ENCODE data around the gene SRPRA.

SRPRA gene, protein sequence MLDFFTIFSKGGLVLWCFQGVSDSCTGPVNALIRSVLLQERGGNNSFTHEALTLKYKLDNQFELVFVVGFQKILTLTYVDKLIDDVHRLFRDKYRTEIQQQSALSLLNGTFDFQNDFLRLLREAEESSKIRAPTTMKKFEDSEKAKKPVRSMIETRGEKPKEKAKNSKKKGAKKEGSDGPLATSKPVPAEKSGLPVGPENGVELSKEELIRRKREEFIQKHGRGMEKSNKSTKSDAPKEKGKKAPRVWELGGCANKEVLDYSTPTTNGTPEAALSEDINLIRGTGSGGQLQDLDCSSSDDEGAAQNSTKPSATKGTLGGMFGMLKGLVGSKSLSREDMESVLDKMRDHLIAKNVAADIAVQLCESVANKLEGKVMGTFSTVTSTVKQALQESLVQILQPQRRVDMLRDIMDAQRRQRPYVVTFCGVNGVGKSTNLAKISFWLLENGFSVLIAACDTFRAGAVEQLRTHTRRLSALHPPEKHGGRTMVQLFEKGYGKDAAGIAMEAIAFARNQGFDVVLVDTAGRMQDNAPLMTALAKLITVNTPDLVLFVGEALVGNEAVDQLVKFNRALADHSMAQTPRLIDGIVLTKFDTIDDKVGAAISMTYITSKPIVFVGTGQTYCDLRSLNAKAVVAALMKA

DNA sequence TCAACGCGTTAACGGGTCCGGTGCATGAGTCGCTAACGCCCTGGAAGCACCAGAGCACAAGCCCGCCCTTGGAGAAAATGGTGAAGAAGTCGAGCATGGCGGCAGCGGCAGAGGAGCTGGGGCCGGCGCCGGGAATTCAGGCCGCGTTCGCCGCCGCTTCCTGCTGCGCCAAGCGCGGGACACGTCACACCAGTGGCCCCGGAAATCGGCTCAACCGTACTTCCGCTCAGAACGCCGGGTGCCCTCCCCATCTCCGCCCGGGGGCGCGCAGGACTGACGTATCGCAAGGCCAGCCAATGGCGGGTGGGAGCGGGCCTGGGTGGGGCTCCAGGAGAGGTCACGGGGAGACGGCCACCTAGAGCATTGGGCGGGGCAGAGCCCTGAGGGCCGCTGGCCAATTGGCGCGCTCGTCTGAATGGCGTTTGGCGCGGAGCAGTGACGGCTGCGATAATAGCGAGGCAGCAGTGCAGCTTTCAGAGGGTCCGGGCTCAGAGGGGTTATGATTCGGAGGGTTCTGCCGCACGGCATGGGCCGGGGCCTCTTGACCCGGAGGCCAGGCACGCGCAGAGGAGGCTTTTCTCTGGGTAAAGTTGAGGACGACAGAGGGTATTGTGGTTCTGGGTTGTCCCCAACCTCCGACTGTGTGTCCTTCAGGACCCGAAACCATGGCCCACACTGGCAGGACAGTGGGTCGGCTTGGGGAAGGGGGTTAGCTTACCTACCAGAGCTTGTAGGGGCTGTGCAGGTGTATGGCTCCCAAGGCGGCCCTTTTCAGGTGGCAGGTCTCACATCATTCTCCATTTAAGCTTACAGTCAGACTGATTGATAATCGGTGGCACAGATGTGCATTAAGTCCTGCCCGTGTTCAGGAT lies at the start of gene SRPRA, which contains the start of gene FOXRED1:
TSS of gene SRPRA (minus strand) at position 188 of the 872 bp plus-strand sequence. CDS start at position 97, 91 bp downstream.
TSS of gene FOXRED1 (plus strand) at position 447 of the 872 bp plus-strand sequence. CDS start at position 500, 53 bp downstream.
- peak; percentile 100 for DNase-seq

DNA sequence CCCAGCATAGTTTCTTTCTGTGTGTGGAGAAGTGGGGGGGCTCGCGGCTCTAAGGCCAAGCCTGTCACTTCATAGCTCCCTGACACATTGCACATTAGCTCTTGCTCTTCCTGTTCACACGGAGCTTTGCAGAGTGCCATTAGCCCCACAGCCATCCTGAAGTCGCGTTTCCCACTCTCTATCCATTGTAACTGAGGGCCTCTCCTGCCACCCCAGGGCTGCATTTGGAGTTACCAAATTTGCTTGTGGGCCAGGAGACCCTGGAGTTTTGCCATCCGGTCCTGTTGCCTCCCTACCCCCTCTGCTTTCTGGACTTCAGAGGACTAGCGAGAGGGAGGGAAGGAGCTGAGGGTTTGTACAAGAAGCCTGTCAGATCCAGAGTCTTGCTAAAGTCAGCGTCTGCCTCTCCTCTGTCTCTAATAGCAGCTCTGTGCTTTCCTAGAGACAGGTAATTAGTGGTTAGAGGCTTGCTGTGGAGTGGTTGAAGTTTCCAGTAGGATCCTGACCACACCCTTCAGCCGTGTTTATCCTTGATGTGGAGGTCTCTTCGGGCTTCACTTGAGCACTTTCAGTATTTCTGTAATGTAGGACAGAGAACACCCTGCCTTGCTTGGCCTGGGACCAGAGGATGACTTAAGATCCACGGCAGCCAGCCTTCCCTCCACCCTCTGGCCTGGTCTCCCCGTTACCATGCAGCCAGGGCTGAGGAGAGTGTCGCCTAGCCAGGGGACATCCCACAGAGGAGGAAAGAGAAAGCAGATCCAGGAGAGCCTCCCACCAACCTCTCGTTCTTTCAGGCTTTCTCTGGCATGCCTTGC lies 49.3 kb upstream of the SRPRA start:
- peak in 1 of 3 donors; percentile 80 for DNase-seq

DNA sequence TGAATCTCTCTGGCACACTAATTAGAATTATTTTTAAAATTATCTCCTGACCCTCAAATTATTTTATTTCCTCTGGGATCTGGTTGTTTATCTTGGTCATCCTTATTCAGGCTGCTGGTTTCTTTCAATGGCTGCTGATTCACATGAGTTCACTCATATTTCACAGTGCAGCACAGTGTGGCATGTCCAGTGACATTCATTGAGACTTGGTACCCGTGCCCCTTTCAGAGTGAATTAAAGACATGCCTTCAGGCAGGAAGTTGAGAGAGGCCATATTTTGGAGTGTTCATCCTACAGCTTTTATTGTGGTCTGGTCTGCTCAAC lies 48.7 kb upstream of the SRPRA start:
- no peak for DNase-seq

DNA sequence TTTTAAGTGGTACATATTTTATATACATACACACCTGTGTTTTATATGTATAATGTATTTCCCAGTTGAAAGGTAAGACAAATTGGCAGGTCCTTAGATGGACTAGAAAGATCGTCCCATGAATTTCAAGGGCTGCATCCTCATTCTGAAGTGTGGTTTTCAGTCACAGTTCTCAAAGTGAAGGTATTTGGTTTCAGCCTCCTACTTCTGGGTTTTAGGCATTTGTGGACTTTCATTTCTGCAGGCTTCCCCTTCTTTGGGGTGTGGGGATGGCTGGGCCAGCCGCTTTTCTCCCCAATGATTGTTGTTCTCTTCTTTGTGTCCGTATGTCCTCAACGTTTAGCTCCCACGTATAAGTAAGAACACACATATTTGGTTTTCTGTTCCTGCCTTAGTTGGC lies 45.1 kb upstream of the SRPRA start:
- DNase-seq: no peak

DNA sequence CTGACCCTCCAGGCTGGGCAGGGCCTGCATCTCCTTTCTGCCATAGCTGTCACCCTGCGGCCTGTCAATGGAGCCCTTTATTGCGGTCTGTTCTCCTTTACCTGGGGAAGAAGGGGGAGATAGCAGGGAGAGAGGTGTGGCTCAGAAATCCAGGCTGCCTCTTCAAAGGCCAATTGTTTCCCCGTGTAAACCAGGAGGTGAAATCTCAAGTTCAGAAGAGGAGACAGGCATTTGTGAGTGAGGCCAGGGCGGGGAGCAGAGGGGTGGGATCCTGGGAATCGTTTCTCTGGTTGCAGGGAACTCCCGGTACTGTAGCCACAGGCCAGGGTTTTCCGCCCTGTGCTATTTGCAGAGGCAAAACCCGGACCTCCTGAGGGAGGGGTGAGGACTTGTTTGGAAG lies 44.3 kb upstream of the SRPRA start:
- no peak for DNase-seq

DNA sequence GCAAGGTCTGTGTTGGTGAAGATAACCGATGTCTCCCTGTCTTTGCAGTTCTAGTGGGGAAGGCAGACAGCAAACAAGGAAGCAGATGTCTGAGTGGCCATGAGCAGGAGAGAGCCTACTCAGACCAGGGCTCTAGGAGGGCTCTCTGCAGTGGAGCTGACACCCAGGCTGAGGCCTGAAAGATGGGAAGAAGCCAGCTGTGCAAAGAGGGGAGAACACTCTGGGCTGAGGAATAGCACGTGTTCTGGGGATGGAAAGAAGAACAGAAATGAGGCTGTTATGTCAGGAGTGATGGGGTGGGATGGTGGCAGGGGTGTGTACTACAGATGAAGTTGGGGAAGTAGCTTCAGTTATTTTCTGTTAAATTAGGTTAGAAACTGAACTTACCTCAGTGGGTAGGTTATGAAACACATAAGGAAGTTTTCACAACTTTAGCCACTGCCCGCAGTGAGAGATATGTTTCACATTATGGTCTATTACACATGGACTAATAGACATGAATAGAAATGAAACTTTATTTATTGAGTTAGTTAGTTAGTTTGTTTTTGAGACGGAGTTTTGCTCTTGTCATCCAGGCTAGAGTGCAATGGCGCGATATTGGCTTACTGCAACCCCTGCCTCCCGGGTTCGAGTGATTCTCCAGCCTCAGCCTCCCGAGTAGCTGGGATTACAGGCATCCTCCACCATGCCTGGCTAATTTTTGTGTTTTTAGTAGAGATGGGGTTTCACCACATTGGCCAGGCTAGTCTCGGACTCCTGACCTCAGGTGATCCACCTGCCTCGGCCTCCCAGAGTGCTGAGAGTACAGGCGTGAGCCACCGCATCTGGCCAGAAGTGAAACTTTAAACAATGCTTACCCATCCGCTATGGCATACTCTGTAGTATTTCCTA lies 43.0 kb upstream of the SRPRA start:
- peak; percentile 51 to 70 (median 57) for DNase-seq

DNA sequence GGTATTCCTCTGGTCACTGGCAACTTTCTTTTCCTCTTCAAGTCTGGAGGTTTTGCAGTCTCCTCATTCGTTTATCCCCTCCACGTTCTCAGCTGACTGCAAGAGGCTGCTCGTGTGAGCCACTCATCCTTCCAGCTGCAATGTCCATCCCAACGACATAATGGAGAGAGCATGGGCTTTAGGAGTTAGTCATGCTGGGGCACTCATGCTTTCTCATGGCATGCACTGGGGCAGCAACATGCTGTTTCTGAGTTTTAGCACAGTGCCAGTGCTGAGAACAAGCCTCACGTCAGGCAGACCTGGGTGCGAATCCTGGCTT lies 42.3 kb upstream of the SRPRA start:
- peak in 1 of 3 donors; percentile 18 for DNase-seq

DNA sequence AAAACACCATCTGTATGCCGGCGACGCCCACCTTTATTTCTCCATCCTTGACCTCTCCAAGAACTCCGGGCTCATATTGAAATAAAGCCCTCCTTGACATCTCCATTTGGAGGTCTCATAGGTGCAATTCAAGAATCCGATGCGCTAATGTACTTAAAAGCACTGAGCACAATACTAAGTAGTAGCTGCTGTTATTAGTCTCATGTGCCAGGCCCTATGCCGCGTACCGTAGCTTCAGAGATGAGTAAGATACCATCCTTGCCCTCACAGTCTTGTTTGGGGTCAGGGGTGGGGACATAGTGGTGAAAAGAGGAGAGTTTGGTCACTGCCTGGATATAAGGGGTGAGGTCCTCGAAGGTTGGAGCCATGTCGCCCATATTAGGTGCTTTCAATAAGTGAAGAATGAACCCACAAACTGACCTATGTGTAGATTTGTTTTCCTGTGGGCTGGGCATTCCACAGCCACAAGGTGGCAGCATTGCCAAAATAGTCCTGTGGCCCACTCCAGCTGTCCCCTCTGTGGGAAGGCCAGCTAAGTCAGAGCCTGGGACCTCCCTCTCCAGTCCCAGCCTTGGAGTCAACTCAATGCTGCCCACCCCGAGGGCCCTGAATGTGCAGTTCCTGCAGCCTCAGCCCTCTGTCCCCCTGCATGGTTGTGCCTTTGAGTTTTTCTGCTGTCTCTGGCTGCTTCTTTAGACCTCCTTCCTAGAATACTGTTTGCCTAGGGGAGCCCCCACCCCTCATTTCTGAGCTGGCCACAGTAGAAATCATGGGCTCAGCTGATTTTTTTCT lies 41.7 kb upstream of the SRPRA start:
- peak; percentile 81 to 87 (median 85) for DNase-seq

DNA sequence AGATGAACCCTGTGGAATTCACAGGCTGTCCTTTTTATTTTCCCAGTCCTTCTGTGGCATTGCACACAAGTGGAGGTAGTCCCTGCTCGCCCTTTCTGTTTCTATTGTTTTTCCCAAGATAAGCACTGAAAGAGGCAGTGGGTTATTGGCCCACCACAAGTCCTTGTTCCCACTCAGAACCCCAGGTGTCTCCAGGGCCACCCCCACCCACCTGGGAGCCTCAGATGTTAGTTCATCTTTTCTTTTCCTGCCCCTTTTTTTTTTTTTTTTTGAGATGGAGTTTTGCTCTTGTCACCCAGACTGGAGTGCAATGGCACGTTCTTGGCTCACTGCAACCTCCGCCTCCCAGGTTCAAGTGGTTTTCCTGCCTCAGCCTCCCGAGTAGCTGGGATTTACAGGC lies 40.1 kb upstream of the SRPRA start:
- peak in 1 of 3 donors; percentile 3 for DNase-seq

DNA sequence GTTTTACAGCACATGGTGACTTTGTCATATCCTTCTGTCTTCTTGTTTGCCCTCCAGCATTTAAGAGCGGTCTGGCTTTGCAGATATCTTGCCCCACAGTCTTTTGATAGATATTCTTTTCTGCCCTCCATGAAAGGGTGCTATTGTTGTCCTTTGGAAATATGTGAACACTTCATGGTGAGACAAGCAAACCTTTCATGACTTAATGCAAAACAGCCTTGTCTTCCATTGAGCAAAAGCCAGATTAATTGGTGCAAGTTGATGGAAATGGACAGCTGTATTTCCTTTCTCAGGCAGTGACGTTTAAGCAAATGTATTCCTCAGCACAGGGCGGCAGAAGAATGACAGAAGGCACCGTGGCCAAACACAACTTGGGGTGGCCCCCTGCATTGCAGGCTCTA lies 39.6 kb upstream of the SRPRA start:
- no peak for DNase-seq

DNA sequence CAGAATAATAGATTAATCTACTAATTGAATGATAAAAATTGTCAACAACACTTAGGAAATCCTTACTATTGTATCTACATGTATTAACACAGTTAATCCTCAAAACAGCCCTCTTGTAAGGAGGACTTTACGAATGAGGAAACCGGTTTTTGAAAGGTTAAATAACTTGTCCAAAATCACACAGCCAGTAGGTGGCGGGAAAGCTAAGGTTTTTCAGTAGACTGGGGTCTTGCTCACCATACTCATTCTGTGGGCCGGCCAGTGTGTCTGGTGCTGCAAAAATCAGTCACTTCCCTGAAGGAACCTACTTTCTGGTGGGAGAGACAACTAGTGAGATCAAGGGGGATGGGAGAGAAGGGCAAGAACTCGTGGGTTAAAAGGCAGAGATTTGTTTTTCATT lies 39.0 kb upstream of the SRPRA start:
- DNase-seq: peak; percentile 49 to 63 (median 58)

DNA sequence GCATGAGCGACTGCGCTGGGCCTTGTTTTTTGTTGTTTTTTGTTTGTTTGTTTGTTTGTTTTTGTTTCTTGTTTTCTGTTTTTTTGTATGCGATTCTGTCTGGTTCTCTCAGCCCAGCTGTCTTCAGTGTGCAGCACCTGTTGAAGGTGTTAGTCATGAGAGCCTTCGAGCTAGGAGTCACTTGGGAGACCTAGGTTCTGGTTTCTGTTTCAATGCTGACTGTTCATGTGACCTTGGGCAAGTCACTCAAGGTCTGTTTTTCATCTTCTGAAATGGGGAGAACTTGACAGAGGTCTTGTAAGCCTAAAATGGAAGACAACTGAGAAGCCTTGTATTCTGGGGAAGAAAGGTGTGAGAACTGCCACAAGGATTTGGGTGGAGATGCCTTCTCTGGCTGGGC lies 37.0 kb upstream of the SRPRA start:
- no peak for DNase-seq

DNA sequence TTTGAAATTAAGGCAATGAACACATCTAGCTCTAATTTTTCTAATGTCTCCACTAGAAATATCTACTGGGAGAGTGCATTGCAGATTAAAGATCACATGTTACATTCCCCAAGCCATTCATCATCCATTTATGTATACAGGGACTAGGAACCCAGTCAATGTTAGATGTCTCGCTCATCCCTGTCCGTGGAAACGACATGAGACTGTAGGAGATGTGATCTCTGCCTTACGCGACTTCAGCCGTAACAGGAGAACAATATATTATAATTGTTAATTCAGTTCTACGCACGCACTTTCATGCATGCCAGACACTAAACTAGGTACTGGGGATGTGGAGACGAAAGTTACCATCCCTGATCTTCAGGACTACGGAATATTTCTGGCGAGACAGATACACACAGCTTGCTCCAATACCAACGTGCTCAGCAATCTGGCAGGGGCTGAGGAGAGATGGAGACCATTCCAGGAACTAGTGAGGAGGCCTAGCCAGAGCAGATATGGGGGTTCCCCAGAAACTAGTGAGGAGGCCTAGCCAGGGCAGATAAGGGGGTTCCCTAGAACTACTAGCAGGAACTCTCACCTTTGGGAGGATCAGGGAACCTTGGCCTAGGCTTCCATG lies 35.9 kb upstream of the SRPRA start:
- peak in 1 of 3 donors; percentile 17 for DNase-seq

DNA sequence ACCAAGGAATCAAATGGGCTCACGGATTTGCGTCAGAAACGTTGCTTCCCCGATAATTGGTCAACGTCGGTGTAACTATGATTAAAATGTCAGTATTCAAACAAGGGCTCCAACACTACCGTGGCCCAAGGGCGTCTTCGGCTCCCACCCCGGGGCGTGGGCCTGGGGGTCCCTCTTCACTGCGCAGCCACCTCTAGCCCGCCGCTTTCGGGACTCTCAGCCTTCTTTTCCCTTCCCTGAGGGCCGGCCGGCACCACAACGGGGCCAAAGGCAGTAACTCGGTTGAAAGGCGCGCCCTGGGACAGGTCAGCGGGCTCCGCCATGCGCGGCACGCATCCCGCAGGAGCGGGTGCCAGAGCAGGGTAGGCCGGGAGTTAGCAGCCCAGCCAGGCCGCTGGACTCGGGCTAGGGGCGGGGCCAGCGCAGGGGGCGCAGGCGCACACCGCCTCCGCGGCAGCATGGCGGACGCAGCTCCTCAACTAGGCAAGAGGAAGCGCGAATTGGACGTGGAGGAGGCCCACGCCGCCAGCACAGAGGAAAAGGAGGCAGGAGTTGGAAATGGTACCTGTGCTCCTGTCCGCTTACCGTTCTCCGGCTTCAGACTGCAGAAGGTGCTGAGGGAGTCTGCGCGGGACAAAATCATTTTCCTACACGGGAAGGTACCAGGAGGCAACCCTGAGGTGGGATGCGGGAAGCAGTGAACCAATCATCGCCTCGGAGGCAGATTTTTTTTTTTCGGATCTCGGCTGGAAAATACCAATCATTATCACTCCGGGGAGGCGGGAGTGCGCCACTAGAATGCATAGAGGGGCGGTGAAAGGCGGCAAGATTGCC lies 35.1 kb upstream of the SRPRA start, which contains the start of gene DCPS:
TSS of gene DCPS (plus strand) at position 438 of the 834 bp plus-strand sequence. CDS start at position 459, 21 bp downstream.
- peak; percentile 91 to 96 (median 93) for DNase-seq

DNA sequence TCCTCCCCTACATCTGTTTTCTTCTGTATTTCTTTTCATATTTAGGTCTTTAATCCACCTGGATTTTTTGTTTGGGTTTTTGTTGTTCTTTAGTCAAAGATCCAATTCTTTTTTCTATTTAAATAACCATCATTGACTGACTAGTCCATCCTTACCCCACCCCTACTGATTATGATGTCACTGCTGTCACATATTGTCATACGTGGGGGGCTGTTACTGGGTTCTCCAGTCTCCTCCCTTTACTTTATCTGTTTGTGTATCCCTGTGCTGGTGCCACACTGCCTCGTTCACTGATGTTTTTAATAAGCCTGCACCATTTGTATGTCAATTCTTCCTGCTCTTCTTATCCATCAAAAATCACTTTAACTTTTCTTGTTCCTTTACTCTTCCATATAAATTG lies 28.3 kb upstream of the SRPRA start:
- DNase-seq: no peak

DNA sequence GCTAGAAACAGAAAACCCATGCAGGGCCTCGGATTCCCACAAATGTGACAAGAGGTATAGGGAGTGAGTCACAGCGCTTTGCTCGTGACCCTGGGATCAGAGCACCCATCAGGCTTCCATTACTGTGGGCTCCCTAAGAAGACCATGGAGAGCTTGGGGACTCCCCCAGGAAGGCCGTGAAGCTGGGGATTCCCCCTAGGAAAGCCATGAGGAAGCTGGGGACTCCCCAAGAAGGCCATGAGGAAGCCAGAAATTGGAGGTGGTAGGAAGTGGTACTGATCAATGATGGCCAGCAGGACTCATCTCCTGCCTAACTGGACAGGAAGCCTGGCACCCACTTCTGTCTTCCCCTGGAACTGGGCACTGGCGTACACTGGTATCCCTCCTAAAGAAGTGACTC lies 25.0 kb upstream of the SRPRA start:
- DNase-seq: peak; percentile 80 to 88 (median 85)

DNA sequence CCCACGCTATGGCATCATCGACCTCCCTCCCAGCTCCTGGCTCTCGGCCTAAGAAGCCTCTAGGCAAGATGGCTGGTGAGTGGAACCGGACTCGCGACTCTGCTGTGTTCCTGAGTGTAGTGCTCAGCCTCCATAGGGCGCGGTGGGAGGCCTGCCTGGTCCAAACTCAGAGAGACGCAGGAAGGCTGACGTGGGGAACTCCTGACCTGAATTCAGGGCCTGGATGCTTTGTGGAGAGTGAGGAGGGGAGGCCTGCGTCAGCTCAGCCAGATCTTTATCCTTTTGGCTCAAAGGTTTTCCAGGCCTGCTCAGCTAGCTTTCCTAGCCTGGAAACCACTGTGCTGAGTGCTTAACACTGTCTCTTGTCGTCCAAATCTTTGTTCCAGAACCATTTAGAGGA lies 22.2 kb upstream of the SRPRA start:
- no peak for DNase-seq

DNA sequence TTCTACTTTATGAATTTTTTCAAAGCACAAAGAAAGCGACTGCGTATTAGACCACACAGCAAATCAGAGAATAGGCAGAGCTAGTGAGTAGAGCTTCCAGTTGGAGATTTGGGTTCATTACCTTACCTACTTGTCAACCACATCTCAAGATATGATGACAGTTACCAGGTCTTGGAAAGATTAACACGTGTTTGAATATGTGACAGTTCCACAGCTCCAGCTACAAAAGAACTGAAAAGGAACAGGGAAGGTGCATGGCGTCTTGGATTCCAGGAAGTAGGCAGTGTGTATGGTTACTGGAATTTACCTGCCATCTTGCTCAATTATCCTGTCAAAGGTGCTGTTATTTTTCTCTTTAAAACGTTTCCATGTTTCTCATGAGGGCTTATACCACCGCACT lies 19.5 kb upstream of the SRPRA start:
- DNase-seq: no peak

DNA sequence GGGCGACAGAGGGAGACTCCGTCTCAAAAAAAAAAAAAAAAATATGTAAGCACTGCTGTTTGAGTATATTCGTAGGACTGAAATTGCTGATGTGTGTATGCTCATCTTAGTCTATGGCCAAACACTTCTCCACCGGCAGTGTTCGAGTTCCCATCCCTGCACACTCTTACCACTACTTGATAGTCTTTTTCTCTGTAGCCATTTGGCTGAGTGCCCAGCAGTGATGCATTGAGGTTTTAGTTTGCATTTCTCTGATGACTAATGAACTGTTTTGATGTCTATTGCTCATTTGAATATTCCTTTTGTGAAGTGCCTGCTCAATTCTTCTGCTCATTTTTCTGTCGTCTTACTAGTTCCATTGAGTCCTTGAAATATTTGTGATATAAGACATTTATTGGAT lies 16.1 kb upstream of the SRPRA start:
- DNase-seq: peak; percentile 90 to 96 (median 91)
